Liver (tissue), 9 donors: ENCODE data around the gene HEYL. TPM values are rescaled to one million over a fixed set of nuclear protein-coding genes. Genes with fewer than 3 reads are reported as not detected.
A peak's percentile ranks its signal among the peaks of the same experiment; 100 is the strongest.

Source experiments
- DNase-seq: peaks from one replicate; pipeline ENCODE4 v3.0.0-alpha.2; 2017; ENCODE audit warnings: low spot score
- H3K27ac ChIP-seq, 2 donors: one replicate each; pipeline ENCODE4 v1.7.0; 2013; ENCODE audit warnings: inconsistent platforms in 2 of 2, low read length in 2 of 2, control low read depth in 1 of 2, low read depth in 1 of 2, mild to moderate bottlenecking in 1 of 2
- H3K27me3 ChIP-seq, 4 donors: one replicate each; pipeline versions ENCODE4 v1.6.1 to v1.7.0; 2013; ENCODE audit warnings: low read length in 3 of 4, inconsistent platforms in 1 of 4, mild to moderate bottlenecking in 1 of 4, moderate library complexity in 1 of 4; ENCODE audit not compliant: control insufficient read depth in 4 of 4, insufficient read depth in 4 of 4
- H3K36me3 ChIP-seq, 4 donors: one replicate each; pipeline versions ENCODE4 v1.6.1 to v1.7.0; 2013; ENCODE audit warnings: low read length in 3 of 4, mild to moderate bottlenecking in 3 of 4, low read depth in 1 of 4, moderate library complexity in 1 of 4; ENCODE audit not compliant: control insufficient read depth in 4 of 4, insufficient read depth in 3 of 4
- H3K4me1 ChIP-seq, 4 donors: one replicate each; pipeline versions ENCODE4 v1.6.1 to v1.7.0; 2013; ENCODE audit warnings: low read length in 3 of 4, mild to moderate bottlenecking in 3 of 4, moderate library complexity in 1 of 4; ENCODE audit not compliant: control insufficient read depth in 4 of 4, insufficient read depth in 4 of 4
- H3K4me3 ChIP-seq, 3 donors: one replicate each; pipeline versions ENCODE4 v1.6.1 to v1.7.0; 2013; ENCODE audit warnings: low read length in 3 of 3, control low read depth in 1 of 3, low read depth in 1 of 3, mild to moderate bottlenecking in 1 of 3
- H3K9ac ChIP-seq, 2 donors: one replicate each; pipeline ENCODE4 v1.7.0; 2013; ENCODE audit warnings: low read length in 2 of 2, mild to moderate bottlenecking in 2 of 2, moderate library complexity in 2 of 2, control low read depth in 1 of 2, low read depth in 1 of 2
- H3K9me3 ChIP-seq, 4 donors: one replicate each; pipeline versions ENCODE4 v1.6.1 to v1.7.0; 2013; ENCODE audit warnings: low read length in 3 of 4; ENCODE audit not compliant: control insufficient read depth in 4 of 4
- ATF3 ChIP-seq: IDR thresholded peaks from 2 replicates; pipeline ENCODE4 v1.6.1; 2016; ENCODE audit warnings: antibody characterized with exemption
- EGR1 ChIP-seq, 2 donors: IDR thresholded peaks; 2 replicates each; pipeline ENCODE4 v1.6.1; 2016 to 2018; ENCODE audit warnings: antibody characterized with exemption in 2 of 2, low read depth in 2 of 2
- FOXA1 ChIP-seq: IDR thresholded peaks from 2 replicates; pipeline ENCODE4 v1.6.1; 2016; ENCODE audit warnings: antibody characterized with exemption
- FOXA2 ChIP-seq: IDR thresholded peaks from 2 replicates; pipeline ENCODE4 v1.6.1; 2016; ENCODE audit warnings: antibody characterized with exemption
- GABPA ChIP-seq, 2 donors: IDR thresholded peaks in 1 of 2; conservative IDR thresholded peaks in 1 of 2; 2 replicates each; pipeline ENCODE4 v1.6.1; 2016; ENCODE audit warnings: antibody characterized with exemption in 2 of 2, mild to moderate bottlenecking in 1 of 2, moderate library complexity in 1 of 2
- HNF4A ChIP-seq, 2 donors: conservative IDR thresholded peaks; 2 replicates each; pipeline ENCODE4 v1.6.1; 2016; ENCODE audit warnings: antibody characterized with exemption in 2 of 2, mild to moderate bottlenecking in 2 of 2
- HNF4G ChIP-seq: IDR thresholded peaks from 2 replicates; pipeline ENCODE4 v1.6.1; 2016; ENCODE audit warnings: antibody characterized with exemption
- JUND ChIP-seq, 2 donors: IDR thresholded peaks; 2 replicates each; pipeline ENCODE4 v1.6.1; 2016; ENCODE audit warnings: antibody characterized with exemption in 2 of 2
- MAX ChIP-seq: IDR thresholded peaks from 2 replicates; pipeline ENCODE4 v1.6.1; 2016; ENCODE audit warnings: antibody characterized with exemption
- NR2F2 ChIP-seq: IDR thresholded peaks from 2 replicates; pipeline ENCODE4 v1.6.1; 2016; ENCODE audit warnings: antibody characterized with exemption
- RAD21 ChIP-seq, 2 donors: IDR thresholded peaks; 2 replicates each; pipeline ENCODE4 v1.6.1; 2016; ENCODE audit warnings: antibody characterized with exemption in 2 of 2, mild to moderate bottlenecking in 2 of 2
- RXRA ChIP-seq, 2 donors: IDR thresholded peaks; 2 replicates each; pipeline ENCODE4 v1.6.1; 2017 to 2018; ENCODE audit warnings: antibody characterized with exemption in 2 of 2, mild to moderate bottlenecking in 1 of 2
- SP1 ChIP-seq: IDR thresholded peaks from 2 replicates; pipeline ENCODE4 v1.6.1; 2018; ENCODE audit warnings: antibody characterized with exemption, mild to moderate bottlenecking
- TAF1 ChIP-seq: conservative IDR thresholded peaks from 2 replicates; pipeline ENCODE4 v1.6.1; 2016; ENCODE audit warnings: antibody characterized with exemption, mild to moderate bottlenecking
- YY1 ChIP-seq: IDR thresholded peaks from 2 replicates; pipeline ENCODE4 v1.6.1; 2016; ENCODE audit warnings: antibody characterized with exemption, mild to moderate bottlenecking
- WGBS: extraction: QIAGEN DNeasy Blood & Tissue Kit; methylation state at CpG from one replicate; pipeline ENCODE4 v1.1.7; 2013; 5-methylcytosine and 5-hydroxymethylcytosine counted together
- polyA plus RNA-seq, 2 donors: library from polyadenylated mRNA; stranded (reverse) in 1 of 2; unstranded in 1 of 2; fragments of 200-250 nt in 1 of 2; fragments of >200 nt in 1 of 2; fragmentation: Nextera tagmentation in 1 of 2; extraction: Ambion mirVana in 1 of 2; gene quantifications; one replicate each; pipeline versions ENCODE4 v1.2.1 to v1.2.3, GENCODE V29; 2013 to 2015
- total RNA-seq, 2 donors: library from RNA; depleted of rRNA; stranded (reverse); fragments of >200 nt; gene quantifications; one replicate each; pipeline ENCODE4 v1.2.3, GENCODE V29; 2014
- TF ChIP-seq, protein P1 (sequence below): IDR thresholded peaks from 2 replicates; pipeline ENCODE4 v1.6.1; 2016; ENCODE audit warnings: antibody characterized with exemption, mild to moderate bottlenecking
- TF ChIP-seq, protein P2 (sequence below): fragments of 150-350 bp; IDR thresholded peaks from 2 replicates; pipeline ENCODE4 v1.5.1; 2017; ENCODE audit warnings: improper control_type of control experiment, low read depth, low read length; ENCODE audit not compliant: missing input control
- donor health status: healthy.
- donor health status: healthy.
- donor health status: healthy.
- donor health status: healthy.
- donor health status: healthy.

The HEYL gene
- total and polyA plus RNA-seq, 4 donors = 0.61 to 1.7 (median 1.2) TPM

GRCh38 chr1:39648496-39648895 is 9.1 kb upstream of the HEYL start:
- H3K36me3 ChIP-seq = no peaks in the 10 kb centered on the region
- H3K4me1 ChIP-seq = peaks cover 0 to 3% (median 0%) of the 10 kb centered on the region in 4 donors
- H3K9me3 ChIP-seq = no peaks in the 10 kb centered on the region
- no peak for DNase-seq
- no peak overlapping the region for H3K4me3 ChIP-seq
- WGBS = 73% methylated on average over 2 of the region's 2 CpGs
- no peaks in the 10 kb centered on the region for H3K27me3 ChIP-seq
- H3K9ac ChIP-seq = no peak overlapping the region
- no peak overlapping the region for H3K27ac ChIP-seq
- no peak for TF ChIP-seq ATF3
- no peak for TF ChIP-seq NR2F2
- TF ChIP-seq FOXA1 = no peak
- no peak for TF ChIP-seq RXRA (IDR thresholded peaks at IDR 0.05)
- no peak for TF ChIP-seq TAF1
- no peak for TF ChIP-seq HNF4A (conservative IDR thresholded peaks at IDR 0.05)
- no peak for TF ChIP-seq FOXA2
- no peak for TF ChIP-seq SP1
- no peak for TF ChIP-seq MAX
- TF ChIP-seq, protein P1, sequence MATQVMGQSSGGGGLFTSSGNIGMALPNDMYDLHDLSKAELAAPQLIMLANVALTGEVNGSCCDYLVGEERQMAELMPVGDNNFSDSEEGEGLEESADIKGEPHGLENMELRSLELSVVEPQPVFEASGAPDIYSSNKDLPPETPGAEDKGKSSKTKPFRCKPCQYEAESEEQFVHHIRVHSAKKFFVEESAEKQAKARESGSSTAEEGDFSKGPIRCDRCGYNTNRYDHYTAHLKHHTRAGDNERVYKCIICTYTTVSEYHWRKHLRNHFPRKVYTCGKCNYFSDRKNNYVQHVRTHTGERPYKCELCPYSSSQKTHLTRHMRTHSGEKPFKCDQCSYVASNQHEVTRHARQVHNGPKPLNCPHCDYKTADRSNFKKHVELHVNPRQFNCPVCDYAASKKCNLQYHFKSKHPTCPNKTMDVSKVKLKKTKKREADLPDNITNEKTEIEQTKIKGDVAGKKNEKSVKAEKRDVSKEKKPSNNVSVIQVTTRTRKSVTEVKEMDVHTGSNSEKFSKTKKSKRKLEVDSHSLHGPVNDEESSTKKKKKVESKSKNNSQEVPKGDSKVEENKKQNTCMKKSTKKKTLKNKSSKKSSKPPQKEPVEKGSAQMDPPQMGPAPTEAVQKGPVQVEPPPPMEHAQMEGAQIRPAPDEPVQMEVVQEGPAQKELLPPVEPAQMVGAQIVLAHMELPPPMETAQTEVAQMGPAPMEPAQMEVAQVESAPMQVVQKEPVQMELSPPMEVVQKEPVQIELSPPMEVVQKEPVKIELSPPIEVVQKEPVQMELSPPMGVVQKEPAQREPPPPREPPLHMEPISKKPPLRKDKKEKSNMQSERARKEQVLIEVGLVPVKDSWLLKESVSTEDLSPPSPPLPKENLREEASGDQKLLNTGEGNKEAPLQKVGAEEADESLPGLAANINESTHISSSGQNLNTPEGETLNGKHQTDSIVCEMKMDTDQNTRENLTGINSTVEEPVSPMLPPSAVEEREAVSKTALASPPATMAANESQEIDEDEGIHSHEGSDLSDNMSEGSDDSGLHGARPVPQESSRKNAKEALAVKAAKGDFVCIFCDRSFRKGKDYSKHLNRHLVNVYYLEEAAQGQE = no peak
- no peak for TF ChIP-seq YY1
- no peak for TF ChIP-seq EGR1 (IDR thresholded peaks at IDR 0.05; ENCODE audit: low read depth in 2 of 2)
- TF ChIP-seq RAD21 (IDR thresholded peaks at IDR 0.05) = no peak
- TF ChIP-seq, protein P2, sequence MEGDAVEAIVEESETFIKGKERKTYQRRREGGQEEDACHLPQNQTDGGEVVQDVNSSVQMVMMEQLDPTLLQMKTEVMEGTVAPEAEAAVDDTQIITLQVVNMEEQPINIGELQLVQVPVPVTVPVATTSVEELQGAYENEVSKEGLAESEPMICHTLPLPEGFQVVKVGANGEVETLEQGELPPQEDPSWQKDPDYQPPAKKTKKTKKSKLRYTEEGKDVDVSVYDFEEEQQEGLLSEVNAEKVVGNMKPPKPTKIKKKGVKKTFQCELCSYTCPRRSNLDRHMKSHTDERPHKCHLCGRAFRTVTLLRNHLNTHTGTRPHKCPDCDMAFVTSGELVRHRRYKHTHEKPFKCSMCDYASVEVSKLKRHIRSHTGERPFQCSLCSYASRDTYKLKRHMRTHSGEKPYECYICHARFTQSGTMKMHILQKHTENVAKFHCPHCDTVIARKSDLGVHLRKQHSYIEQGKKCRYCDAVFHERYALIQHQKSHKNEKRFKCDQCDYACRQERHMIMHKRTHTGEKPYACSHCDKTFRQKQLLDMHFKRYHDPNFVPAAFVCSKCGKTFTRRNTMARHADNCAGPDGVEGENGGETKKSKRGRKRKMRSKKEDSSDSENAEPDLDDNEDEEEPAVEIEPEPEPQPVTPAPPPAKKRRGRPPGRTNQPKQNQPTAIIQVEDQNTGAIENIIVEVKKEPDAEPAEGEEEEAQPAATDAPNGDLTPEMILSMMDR = no peak
- TF ChIP-seq HNF4G = no peak

GRCh38 chr1:39647247-39647646 is 7.8 kb upstream of the HEYL start:
- no peaks in the 10 kb centered on the region for H3K27me3 ChIP-seq
- H3K36me3 ChIP-seq = no peaks in the 10 kb centered on the region
- no peaks in the 10 kb centered on the region for H3K4me1 ChIP-seq
- no peaks in the 10 kb centered on the region for H3K9me3 ChIP-seq
- no peak for DNase-seq
- H3K9ac ChIP-seq = no peak overlapping the region
- no peak overlapping the region for H3K4me3 ChIP-seq
- WGBS = 74% methylated on average over 3 of the region's 3 CpGs
- H3K27ac ChIP-seq = peak overlapping the region; percentile 12 to 13
- no peak for TF ChIP-seq ATF3
- TF ChIP-seq RXRA (IDR thresholded peaks at IDR 0.05) = no peak
- no peak for TF ChIP-seq HNF4A (conservative IDR thresholded peaks at IDR 0.05)
- no peak for TF ChIP-seq EGR1 (IDR thresholded peaks at IDR 0.05; ENCODE audit: low read depth in 2 of 2)
- no peak for TF ChIP-seq RAD21 (IDR thresholded peaks at IDR 0.05)
- TF ChIP-seq GABPA (IDR thresholded peaks at IDR 0.05 in 1 of 2, conservative IDR thresholded peaks at IDR 0.05 in 1 of 2) = no peak
- TF ChIP-seq, protein P2 = no peak
- no peak for TF ChIP-seq NR2F2
- no peak for TF ChIP-seq MAX
- no peak for TF ChIP-seq JUND (IDR thresholded peaks at IDR 0.05)
- no peak for TF ChIP-seq YY1
- no peak for TF ChIP-seq SP1
- TF ChIP-seq, protein P1 = no peak
